Bone marrow (tissue), 2 donors: ENCODE results near the gene RPL5.

Experiments used
- DNase-seq, 2 donors: peaks; one replicate each; lab custom pipeline; 2025; lab: John Stamatoyannopoulos, UW

The RPL5 gene

GRCh38 chr1:92855236-92855635 lies 23.4 kb downstream of the RPL5 start:
- DNase-seq = no peak

GRCh38 chr1:92857817-92858216 lies 26.0 kb downstream of the RPL5 start:
- DNase-seq = no peak

GRCh38 chr1:92858564-92859399 lies 26.9 kb downstream of the RPL5 start:
- peak in 1 of 2 donors; percentile 84 for DNase-seq

DNA sequence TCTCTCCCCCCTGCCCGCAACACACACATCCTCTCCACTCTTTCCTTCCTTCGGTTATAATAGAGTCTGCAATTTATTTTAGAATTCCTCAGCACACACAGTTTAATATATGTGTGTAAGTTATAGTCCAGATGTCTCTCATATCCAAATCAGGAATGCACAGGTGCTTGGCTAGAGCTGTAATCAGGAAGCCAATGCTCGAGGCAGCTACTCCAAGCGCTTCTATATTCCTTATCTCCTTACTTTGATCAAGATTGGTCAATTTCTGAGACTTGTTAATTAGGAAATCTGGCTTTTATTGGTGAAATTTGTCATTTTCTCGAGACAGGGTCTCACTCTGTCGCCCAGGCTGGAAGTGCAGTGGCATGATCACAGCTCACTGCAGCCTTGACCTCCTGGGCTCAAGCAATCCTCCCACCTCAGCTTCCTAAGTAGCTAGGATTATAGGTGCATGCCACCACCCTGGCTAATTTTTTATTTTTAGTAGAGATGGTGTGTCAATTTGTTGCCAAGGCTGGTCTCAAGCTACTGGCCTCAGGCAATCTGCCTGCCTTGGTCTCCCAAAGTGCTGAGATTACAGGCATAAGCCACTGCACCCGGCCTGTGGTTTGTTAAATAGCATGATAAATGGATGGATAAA lies 27.7 kb downstream of the RPL5 start:
- no peak for DNase-seq

- no peak for DNase-seq
These were observed 30.8 kb downstream of the RPL5 start for GRCh38 chr1:92862605-92863004.

DNA sequence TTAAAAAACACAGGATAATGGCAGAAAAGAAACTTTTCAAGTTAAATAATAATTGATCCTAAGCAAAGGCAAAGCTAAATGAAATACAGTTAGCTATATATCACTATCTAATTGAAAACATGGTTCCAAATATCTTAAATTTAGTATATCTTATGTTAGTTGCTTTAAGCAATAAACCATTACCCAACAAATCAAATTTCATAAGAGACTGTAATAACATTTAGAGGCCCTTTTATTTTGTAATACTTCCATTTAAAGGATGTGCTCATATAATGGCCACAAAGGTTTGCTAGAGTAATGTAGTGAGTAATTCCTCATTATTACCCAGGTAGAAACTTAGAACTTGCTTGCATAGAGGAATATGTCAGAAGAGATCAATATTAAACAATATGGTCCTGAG lies 32.3 kb downstream of the RPL5 start:
- DNase-seq = no peak

DNA sequence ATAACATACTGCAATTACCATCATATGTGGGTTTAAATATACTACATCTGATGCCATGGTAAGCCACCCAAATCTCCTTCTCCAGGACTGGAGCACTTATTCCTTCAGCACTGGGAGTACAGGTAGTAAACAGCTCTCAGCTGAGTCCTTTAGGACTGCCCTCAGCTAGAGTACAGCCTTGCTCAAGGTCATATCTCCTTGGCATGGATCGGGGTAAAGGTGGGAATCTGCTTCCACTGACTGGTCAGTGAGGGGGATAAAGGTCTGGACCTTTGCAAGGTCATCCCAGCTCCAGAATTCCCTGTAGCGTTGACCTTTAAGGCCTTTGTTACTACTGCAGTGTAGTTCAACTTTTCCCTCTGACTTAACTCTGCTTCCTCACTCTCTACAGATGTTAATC lies 38.8 kb downstream of the RPL5 start:
- no peak for DNase-seq

DNA sequence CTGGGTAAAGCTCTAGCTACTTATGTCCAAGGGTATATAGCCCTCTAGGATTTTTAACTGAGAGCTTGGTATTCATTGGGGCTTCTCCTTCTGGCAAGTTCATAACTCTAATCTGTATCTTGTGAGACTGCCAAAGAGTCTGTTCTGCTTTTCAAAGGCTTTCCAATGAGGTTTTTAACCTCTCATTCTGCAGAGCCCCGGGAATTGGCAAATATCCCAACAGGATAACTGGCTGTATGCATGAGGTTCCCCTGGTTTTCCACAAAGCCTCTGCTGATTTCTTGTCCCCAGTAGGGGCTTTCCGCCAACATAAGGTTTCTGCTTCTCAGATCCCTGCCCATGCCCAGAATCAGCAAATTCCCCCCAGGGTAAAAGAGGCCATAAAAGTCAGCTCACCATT lies 40.9 kb downstream of the RPL5 start:
- no peak for DNase-seq

DNA sequence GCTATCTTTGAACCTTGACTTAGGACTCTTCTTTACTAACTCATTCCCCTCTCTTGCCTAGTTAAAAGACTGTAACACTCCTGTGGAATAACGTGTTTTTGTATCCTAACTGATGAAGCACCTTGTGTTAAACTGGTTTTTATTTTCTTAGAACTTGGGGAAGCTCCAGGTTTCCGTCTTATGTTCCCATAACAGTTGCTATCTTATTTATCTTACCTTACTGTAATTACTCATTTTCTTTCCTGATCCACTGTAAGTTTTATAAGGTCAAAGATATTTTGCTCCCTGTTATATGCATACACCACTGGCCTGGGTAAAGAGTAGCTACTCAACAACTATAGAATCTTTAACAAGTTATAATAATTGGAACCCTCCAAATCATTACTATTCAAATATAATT lies 43.1 kb downstream of the RPL5 start:
- DNase-seq = no peak

DNA sequence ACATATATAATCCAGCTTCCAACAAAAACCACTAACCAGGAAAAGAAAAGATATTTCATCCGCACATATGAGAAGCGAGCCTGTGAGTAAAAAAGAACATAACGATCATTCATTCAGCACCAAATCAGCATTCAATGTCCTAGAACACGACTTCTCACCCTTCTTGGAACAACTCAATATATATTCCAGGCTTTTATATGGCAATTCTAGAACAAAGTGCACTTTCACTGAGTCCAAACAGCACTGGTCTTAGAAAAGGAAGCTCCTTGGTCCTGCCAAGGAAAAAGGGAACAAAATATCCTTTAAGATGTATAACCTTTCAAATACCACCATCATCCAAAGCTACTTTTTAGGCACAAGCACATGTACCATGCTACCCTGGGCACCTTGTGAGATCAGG lies 44.5 kb downstream of the RPL5 start:
- no peak for DNase-seq

- DNase-seq = no peak
These were observed 45.4 kb downstream of the RPL5 start for GRCh38 chr1:92877081-92877711.

- DNase-seq = no peak
These were observed 46.0 kb downstream of the RPL5 start for GRCh38 chr1:92877792-92878191.

- no peak for DNase-seq
These were observed 47.6 kb downstream of the RPL5 start for GRCh38 chr1:92879316-92879968.

GRCh38 chr1:92881391-92881790 lies 49.6 kb downstream of the RPL5 start:
- DNase-seq = no peak

- DNase-seq = peak in 1 of 2 donors; percentile 26
These were observed 51.0 kb downstream of the RPL5 start for GRCh38 chr1:92882819-92883218.

- DNase-seq = no peak
These were observed 51.5 kb downstream of the RPL5 start for GRCh38 chr1:92883297-92883696.

DNA sequence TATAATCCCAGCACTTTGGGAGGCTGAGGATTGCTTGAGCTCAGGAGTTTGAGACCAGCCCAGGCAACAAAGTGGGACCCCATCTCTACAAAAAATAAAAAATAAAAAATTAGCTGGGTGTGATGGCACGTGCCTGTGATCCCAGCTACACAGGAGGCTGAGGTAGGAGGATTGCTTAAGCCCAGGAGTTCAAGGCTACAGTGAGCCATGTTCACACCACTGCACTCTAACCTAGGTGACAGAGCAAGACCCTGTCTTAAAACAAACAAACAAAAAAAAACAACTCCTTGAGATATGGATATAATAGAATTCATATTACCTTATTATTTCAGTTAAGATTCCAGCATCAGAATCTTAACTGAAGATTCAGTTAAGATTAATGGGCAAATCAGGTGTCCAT lies 52.4 kb downstream of the RPL5 start:
- no peak for DNase-seq

DNA sequence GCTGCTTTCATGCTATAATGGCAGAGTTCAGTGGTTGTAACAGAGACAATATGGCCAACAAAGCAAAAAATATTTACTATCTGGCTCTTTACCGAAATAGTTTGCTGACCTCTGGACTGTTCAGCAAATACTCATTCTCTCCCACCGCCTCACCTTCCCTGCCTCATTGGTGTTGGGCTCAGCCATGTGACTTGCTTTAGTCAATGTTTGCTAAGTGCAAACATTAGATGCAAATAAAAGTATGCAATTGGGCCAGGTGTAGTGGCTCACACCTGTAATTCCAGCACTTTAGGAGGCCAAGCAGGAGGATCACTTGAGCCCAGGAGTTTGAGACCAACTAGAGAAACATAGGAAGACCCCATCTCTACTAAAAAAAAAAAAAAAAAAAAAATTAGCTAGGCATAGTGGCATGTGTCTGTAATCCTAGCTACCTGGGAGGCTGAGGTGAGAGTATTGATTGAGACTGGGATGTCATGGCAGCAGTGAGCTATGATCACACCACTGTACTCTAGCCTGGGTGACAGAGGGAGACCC lies 55.1 kb downstream of the RPL5 start:
- no peak for DNase-seq

DNA sequence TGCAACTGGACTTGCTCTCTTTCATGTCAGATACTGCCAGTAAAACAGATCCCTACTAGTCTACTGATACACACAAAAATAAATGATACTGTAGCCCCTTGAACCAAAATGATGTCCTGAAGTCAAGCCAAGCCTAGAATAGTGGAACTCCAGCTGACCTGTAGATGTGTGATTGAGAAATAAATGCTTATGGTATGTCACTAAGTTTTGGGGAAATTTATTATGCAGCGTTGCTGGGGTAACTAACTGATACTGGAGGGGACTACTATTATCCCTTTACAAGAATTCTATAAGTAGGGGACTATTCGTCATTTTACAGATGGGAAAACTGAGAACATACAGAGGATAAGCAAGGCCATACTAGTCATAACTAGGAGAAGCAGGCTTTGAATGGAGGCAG lies 55.6 kb downstream of the RPL5 start:
- DNase-seq = no peak
